BLaER1 treated with 17β-estradiol and CSF1 and Interleukin-3, amounts not matched to agents 10 nM and 100 nM (cell line): Measurements from ENCODE around the gene ZNF469.

Source experiments
- H3K27ac ChIP-seq, 11 experiments: shearing (Covaris generic); formaldehyde crosslinking; 2 replicates each; pipeline ENCODE4 v1.8.1; 2022
- H3K27me3 ChIP-seq, 11 experiments: shearing (Covaris generic); formaldehyde crosslinking; 2 replicates each; pipeline ENCODE4 v1.8.1; 2022
- H3K36me3 ChIP-seq, 11 experiments: shearing (Covaris generic); formaldehyde crosslinking; 2 replicates each; pipeline ENCODE4 v1.8.1; 2022
- H3K4me1 ChIP-seq, 10 experiments: shearing (Covaris generic); formaldehyde crosslinking; 2 replicates each; pipeline ENCODE4 v1.8.1; 2022
- H3K4me2 ChIP-seq, 11 experiments: shearing (Covaris generic); formaldehyde crosslinking; 2 replicates each; pipeline ENCODE4 v1.8.1; 2022
- H3K4me3 ChIP-seq, 10 experiments: shearing (Covaris generic); formaldehyde crosslinking; 2 replicates each; pipeline ENCODE4 v1.8.1; 2022
- H3K9ac ChIP-seq, 11 experiments: shearing (Covaris generic); formaldehyde crosslinking; 2 replicates each; pipeline ENCODE4 v1.8.1; 2022
- H3K9me3 ChIP-seq, 11 experiments: shearing (Covaris generic); formaldehyde crosslinking; replicated peaks in 1 of 11; 2 replicates each; pipeline ENCODE4 v1.8.1; 2022
- H4K20me1 ChIP-seq, 11 experiments: shearing (Covaris generic); formaldehyde crosslinking; 2 replicates each; pipeline ENCODE4 v1.8.1; 2022
- Cebpa-rat ChIP-seq, 11 experiments: shearing (Covaris generic); IDR thresholded peaks; 2 replicates each; pipeline ENCODE4 v1.8.1; 2022

ZNF469 gene

DNA sequence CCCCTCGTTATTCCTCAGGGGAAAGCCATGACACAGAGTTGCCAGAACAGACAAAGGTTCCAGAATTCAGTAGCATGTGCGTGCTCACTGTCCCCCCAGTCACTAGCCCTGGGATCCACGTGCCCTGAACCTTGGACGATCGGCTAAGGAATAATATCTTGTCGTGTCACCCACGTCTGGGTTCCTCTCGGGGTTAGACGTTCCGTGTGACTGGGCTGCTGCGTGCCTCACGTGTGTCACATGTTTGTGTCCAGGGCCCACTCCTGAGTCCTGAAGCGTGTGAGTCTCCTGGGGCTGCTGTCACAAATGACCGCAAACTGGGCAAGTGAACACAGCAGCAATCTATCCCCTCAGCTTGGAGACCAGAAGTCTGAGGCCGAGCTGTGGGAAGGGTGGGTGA lies 12.4 kb upstream of the ZNF469 start:
- H3K27me3 ChIP-seq, result peaks cover 0 to 16% (median 0%) of the 10 kb centered on the region in 11 experiments; a peak in 9 of 22 replicates
- H3K4me3 ChIP-seq, result no peak overlapping the region
- peaks cover 4 to 22% (median 12%) of the 10 kb centered on the region in 11 experiments; a peak in 10 of 22 replicates for H3K9me3 ChIP-seq
- peaks cover 0 to 5% (median 0%) of the 10 kb centered on the region in 11 experiments; a peak in 1 of 22 replicates for H4K20me1 ChIP-seq
- H3K27ac ChIP-seq, result no peak overlapping the region
- H3K4me1 ChIP-seq, result peaks cover 2 to 27% (median 20%) of the 10 kb centered on the region in 10 experiments
- H3K36me3 ChIP-seq, result no peaks in the 10 kb centered on the region
- no peak for TF ChIP-seq Cebpa-rat (IDR thresholded peaks at IDR 0.05)
- no peak overlapping the region for H3K4me2 ChIP-seq
- H3K9ac ChIP-seq, result no peak overlapping the region

DNA sequence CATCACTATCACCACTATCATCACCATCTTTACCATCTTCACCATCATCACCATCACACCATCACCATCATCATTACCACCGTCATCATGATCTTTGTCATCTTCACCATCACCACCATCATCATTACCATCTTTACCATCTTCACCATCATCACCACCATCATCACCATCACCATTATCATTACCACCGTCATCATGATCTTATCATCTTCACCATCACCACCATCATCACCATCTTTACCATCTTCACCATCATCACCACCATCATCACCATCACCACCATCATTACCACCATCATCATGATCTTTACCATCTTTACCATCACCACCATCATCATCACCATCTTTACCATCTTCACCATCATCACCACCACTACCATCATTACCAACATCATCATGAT lies 10.2 kb upstream of the ZNF469 start:
- TF ChIP-seq Cebpa-rat (IDR thresholded peaks at IDR 0.05), result no peak
- Histone ChIP-seq H3K4me1 (peaks cover 13 to 49% (median 41%) of the 10 kb centered on the region in 10 experiments), H3K27ac (no peak overlapping the region), H4K20me1 (peaks cover 0 to 15% (median 0%) of the 10 kb centered on the region in 11 experiments; a peak in 5 of 22 replicates), H3K36me3 (no peaks in the 10 kb centered on the region), H3K4me2 (peak overlapping the region in 2 of 11 experiments; percentile 80 to 85; a peak in 5 of 22 replicates), H3K9ac (no peak overlapping the region), H3K27me3 (peaks cover 0 to 30% (median 6%) of the 10 kb centered on the region in 11 experiments; a peak in 10 of 22 replicates), H3K9me3 (peaks cover 0 to 16% (median 12%) of the 10 kb centered on the region in 11 experiments; a peak in 9 of 22 replicates), H3K4me3 (no peak overlapping the region)

DNA sequence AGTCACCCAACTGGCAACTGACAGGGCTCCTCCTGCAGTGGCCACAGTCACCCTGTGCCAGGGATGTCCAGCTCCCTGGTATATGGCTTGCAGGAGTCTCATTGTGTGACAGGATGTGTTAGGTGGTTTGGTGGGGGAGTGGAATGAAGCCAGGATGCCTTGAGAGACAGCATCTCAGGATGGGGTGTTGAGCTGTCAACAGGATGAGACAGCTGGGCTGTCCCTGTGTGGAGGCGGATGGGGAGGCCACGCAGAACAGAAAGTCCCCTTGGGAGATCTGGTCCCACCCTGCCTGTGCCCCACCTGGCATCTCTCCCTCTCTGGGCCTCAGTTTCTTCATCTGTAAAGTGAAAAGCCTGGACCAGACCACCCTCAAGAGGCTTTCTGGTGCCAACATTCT lies 9.5 kb upstream of the ZNF469 start:
- H3K4me1 ChIP-seq, result peaks cover 13 to 56% (median 43%) of the 10 kb centered on the region in 10 experiments

DNA sequence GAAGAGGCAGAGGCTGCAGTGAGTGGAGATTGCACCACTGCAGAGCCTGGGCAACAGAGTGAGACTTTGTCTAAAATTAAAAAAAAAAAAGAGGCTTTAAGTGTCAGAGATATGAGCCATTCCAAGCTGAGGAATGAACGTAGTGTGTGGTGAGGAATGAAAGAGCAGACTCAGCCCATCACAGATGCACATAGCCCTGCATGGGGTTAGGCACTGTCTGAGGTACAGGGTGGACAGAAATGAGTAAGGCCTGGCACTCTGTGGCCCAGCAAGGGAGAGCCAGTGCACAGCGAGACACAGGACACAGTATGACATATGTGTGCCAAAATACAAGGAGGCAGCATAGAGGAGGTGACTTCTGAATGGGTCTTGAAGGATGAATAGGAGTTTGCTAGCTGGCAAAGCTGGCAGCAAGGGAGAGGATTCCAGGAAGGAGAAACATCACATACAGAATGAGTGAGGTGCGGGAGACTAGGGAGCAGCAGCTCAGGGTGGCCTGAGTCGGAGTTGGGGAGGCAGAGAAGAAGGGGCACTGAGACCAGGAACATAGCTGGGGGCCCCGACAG lies 8.7 kb upstream of the ZNF469 start:
- TF ChIP-seq Cebpa-rat (IDR thresholded peaks at IDR 0.05), result no peak
- H4K20me1 ChIP-seq, result peaks cover 0 to 15% (median 0%) of the 10 kb centered on the region in 11 experiments; a peak in 5 of 22 replicates
- no peaks in the 10 kb centered on the region for H3K36me3 ChIP-seq
- peaks cover 13 to 57% (median 43%) of the 10 kb centered on the region in 10 experiments for H3K4me1 ChIP-seq
- peaks cover 0 to 30% (median 6%) of the 10 kb centered on the region in 11 experiments; a peak in 10 of 22 replicates for H3K27me3 ChIP-seq
- peaks cover 0 to 16% (median 12%) of the 10 kb centered on the region in 11 experiments; a peak in 9 of 22 replicates for H3K9me3 ChIP-seq
- peak overlapping the region in 7 of 11 experiments; percentile 53 to 85 (median 78); a peak in 11 of 22 replicates for H3K4me2 ChIP-seq
- H3K27ac ChIP-seq, result no peak overlapping the region
- H3K4me3 ChIP-seq, result no peak overlapping the region
- no peak overlapping the region for H3K9ac ChIP-seq

More for the DNA sequence above, 9.5 kb upstream of the ZNF469 start:
- no peak for TF ChIP-seq Cebpa-rat (IDR thresholded peaks at IDR 0.05)
- Histone ChIP-seq H3K9me3 (peaks cover 0 to 16% (median 12%) of the 10 kb centered on the region in 11 experiments; a peak in 9 of 22 replicates), H3K4me3 (no peak overlapping the region), H3K4me2 (peak overlapping the region in 8 of 11 experiments; percentile 34 to 85 (median 57); a peak in 14 of 22 replicates), H3K9ac (no peak overlapping the region), H3K27me3 (peaks cover 0 to 30% (median 6%) of the 10 kb centered on the region in 11 experiments; a peak in 10 of 22 replicates), H4K20me1 (peaks cover 0 to 15% (median 0%) of the 10 kb centered on the region in 11 experiments; a peak in 5 of 22 replicates), H3K27ac (no peak overlapping the region), H3K36me3 (no peaks in the 10 kb centered on the region)

- Histone ChIP-seq H4K20me1 (peaks cover 0 to 15% (median 0%) of the 10 kb centered on the region in 11 experiments; a peak in 5 of 22 replicates), H3K36me3 (no peaks in the 10 kb centered on the region), H3K4me3 (no peak overlapping the region), H3K9ac (no peak overlapping the region), H3K9me3 (peaks cover 0 to 16% (median 12%) of the 10 kb centered on the region in 11 experiments; a peak in 9 of 22 replicates), H3K27me3 (peaks cover 0 to 30% (median 6%) of the 10 kb centered on the region in 11 experiments; a peak in 10 of 22 replicates), H3K4me1 (peaks cover 13 to 57% (median 43%) of the 10 kb centered on the region in 10 experiments), H3K4me2 (peak overlapping the region in 9 of 11 experiments; percentile 53 to 85 (median 69); a peak in 17 of 22 replicates), H3K27ac (no peak overlapping the region)
- no peak for TF ChIP-seq Cebpa-rat (IDR thresholded peaks at IDR 0.05)
Measured at GRCh38 chr16:88374736-88375135, 8.0 kb upstream of the ZNF469 start.

- peak overlapping the region; percentile 53 to 85 (median 69) for H3K4me2 ChIP-seq
- H3K27ac ChIP-seq, result no peak overlapping the region
- peaks cover 0 to 15% (median 0%) of the 10 kb centered on the region in 11 experiments; a peak in 5 of 22 replicates for H4K20me1 ChIP-seq
- peaks cover 0 to 30% (median 6%) of the 10 kb centered on the region in 11 experiments; a peak in 10 of 22 replicates for H3K27me3 ChIP-seq
- peaks cover 13 to 57% (median 43%) of the 10 kb centered on the region in 10 experiments for H3K4me1 ChIP-seq
- peaks cover 2 to 18% (median 12%) of the 10 kb centered on the region in 11 experiments; a peak in 10 of 22 replicates for H3K9me3 ChIP-seq
- no peaks in the 10 kb centered on the region for H3K36me3 ChIP-seq
- H3K9ac ChIP-seq, result 0 out of 22 replicates have a peak overlapping the region, but pooled peaks of 1 of the 11 experiments have one; percentile 25
- no peak overlapping the region for H3K4me3 ChIP-seq
- TF ChIP-seq Cebpa-rat (IDR thresholded peaks at IDR 0.05), result no peak
Measured at GRCh38 chr16:88375236-88375975, 7.4 kb upstream of the ZNF469 start.

DNA sequence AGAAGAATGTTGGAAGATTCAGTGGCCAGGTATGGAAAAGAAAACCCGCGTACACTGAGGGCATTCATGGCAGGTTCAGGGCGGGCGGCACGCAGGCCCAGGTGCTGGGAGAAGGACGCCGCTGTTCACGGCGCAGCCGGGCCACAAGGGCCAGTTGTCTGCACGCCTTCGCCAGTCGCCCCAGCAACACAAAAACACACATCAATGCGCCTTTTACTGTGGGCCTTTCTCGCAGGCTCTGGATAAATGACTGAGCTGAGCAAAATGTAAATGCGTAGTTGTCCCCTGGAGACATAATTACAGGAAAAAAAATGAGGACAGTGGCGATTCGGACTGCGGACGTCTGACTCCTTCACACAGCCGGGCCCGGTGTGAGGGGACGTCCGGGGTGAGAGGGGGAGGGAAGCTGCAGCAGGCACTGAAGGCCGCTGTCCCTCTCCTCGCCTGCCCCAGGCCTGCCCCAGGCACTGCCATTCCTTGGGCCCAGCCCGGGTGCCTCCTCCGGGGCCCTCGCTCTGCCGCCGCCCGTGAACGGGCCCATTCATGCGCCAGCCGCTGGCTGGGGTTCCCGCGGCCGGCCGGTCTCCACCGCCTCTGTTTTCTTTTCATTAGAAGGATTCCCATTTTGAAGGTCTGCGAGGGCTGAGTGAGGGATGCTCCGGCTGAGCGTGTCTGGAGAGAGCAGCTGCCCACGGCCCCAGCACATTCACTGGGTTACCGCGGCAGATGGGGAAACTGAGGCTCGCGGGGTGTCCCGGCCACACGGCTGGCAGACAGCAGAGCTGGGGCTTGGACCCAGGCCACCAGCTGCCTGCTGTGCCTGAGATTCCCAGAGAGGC lies 6.5 kb upstream of the ZNF469 start:
- no peaks in the 10 kb centered on the region for H3K36me3 ChIP-seq
- peaks cover 3 to 38% (median 10%) of the 10 kb centered on the region in 11 experiments; a peak in 21 of 22 replicates for H3K27me3 ChIP-seq
- no peak for TF ChIP-seq Cebpa-rat (IDR thresholded peaks at IDR 0.05)
- H3K4me3 ChIP-seq, result no peak overlapping the region
- H3K9ac ChIP-seq, result peak overlapping the region in 2 of 11 experiments; percentile 27 to 29; a peak in 2 of 22 replicates
- H3K27ac ChIP-seq, result no peak overlapping the region; a peak in 1 of 22 replicates
- H3K9me3 ChIP-seq, result peaks cover 6 to 18% (median 11%) of the 10 kb centered on the region in 11 experiments; a peak in 10 of 22 replicates
- H3K4me1 ChIP-seq, result peaks cover 13 to 57% (median 43%) of the 10 kb centered on the region in 10 experiments
- H3K4me2 ChIP-seq, result peak overlapping the region; percentile 53 to 85 (median 69)
- peaks cover 0 to 15% (median 0%) of the 10 kb centered on the region in 11 experiments; a peak in 5 of 22 replicates for H4K20me1 ChIP-seq
